ENCODE results near the gene FN3KRP. TPM values are rescaled to one million over a fixed set of nuclear protein-coding genes. Genes with fewer than 3 reads are reported as not detected.

FN3KRP gene
- total RNA-seq, 2 donors from 2014 or later = 26.1 to 28.3 TPM

GRCh38 chr17:82687871-82688270 is 28.6 kb upstream of the FN3KRP start:
- no peaks in the 10 kb centered on the region for H3K9me3 ChIP-seq
- H3K36me3 ChIP-seq = no peaks in the 10 kb centered on the region
- no peaks in the 10 kb centered on the region for H3K27me3 ChIP-seq (replicated peaks; ENCODE audit: insufficient read depth)
- intact Hi-C loops (cut with DNase I) = no loop called here
- DNase-seq (ENCODE audit: low spot score) = no peak
- WGBS = 79% methylated on average over 9 of the region's 9 CpGs
- peak overlapping the region; percentile 64 to 70 for H3K27ac ChIP-seq
- H3K4me3 ChIP-seq = no peak overlapping the region
- no peak for TF ChIP-seq POLR2AphosphoS5 (IDR thresholded peaks at IDR 0.05)
- TF ChIP-seq CTCF (IDR thresholded peaks at IDR 0.05) = no peak
- TF ChIP-seq POLR2A (IDR thresholded peaks at IDR 0.05) = no peak
- H3K4me1 ChIP-seq (replicated peaks) = peaks cover 4% of the 10 kb centered on the region

GRCh38 chr17:82689077-82689476 is 27.4 kb upstream of the FN3KRP start:
- Histone ChIP-seq H3K27me3 (replicated peaks; ENCODE audit: insufficient read depth) (no peaks in the 10 kb centered on the region), H3K4me1 (replicated peaks) (peaks cover 4% of the 10 kb centered on the region), H3K27ac (no peak overlapping the region), H3K4me3 (no peak overlapping the region), H3K9me3 (no peaks in the 10 kb centered on the region), H3K36me3 (no peaks in the 10 kb centered on the region)
- no peak for DNase-seq (ENCODE audit: low spot score)
- WGBS = 87% methylated on average over 8 of the region's 8 CpGs
- intact Hi-C loops (cut with DNase I) = no loop called here
- TF ChIP-seq CTCF (IDR thresholded peaks at IDR 0.05) = no peak
- no peak for TF ChIP-seq POLR2AphosphoS5 (IDR thresholded peaks at IDR 0.05)
- no peak for TF ChIP-seq POLR2A (IDR thresholded peaks at IDR 0.05)

- intact Hi-C loops (cut with DNase I) = no loop called here
These were observed 25.6 kb upstream of the FN3KRP start for GRCh38 chr17:82690786-82691489.

GRCh38 chr17:82691714-82692113 is 24.8 kb upstream of the FN3KRP start:
- Histone ChIP-seq H3K4me1 (replicated peaks) (peaks cover 4% of the 10 kb centered on the region), H3K4me3 (no peak overlapping the region), H3K27ac (no peak overlapping the region), H3K9me3 (no peaks in the 10 kb centered on the region), H3K36me3 (no peaks in the 10 kb centered on the region), H3K27me3 (replicated peaks; ENCODE audit: insufficient read depth) (no peaks in the 10 kb centered on the region)
- 87% methylated on average over 13 of the region's 17 CpGs for WGBS
- TF ChIP-seq POLR2AphosphoS5 (IDR thresholded peaks at IDR 0.05) (no peak), CTCF (IDR thresholded peaks at IDR 0.05) (no peak), POLR2A (IDR thresholded peaks at IDR 0.05) (no peak)
- intact Hi-C loops (cut with DNase I) = no loop called here
- no peak for DNase-seq (ENCODE audit: low spot score)

More at GRCh38 chr17:82690786-82691489, 25.6 kb upstream of the FN3KRP start:
- TF ChIP-seq POLR2AphosphoS5 (IDR thresholded peaks at IDR 0.05) = no peak
- no peak for TF ChIP-seq CTCF (IDR thresholded peaks at IDR 0.05)
- no peak for TF ChIP-seq POLR2A (IDR thresholded peaks at IDR 0.05)
- Histone ChIP-seq H3K27ac (no peak overlapping the region), H3K4me3 (no peak overlapping the region), H3K36me3 (no peaks in the 10 kb centered on the region), H3K9me3 (no peaks in the 10 kb centered on the region), H3K27me3 (replicated peaks; ENCODE audit: insufficient read depth) (no peaks in the 10 kb centered on the region), H3K4me1 (replicated peaks) (peaks cover 4% of the 10 kb centered on the region)
- WGBS = 76% methylated on average over 18 of the region's 18 CpGs
- no peak for DNase-seq (ENCODE audit: low spot score)

GRCh38 chr17:82692268-82692667 is 24.2 kb upstream of the FN3KRP start:
- Histone ChIP-seq H3K4me3 (no peak overlapping the region), H3K27me3 (replicated peaks; ENCODE audit: insufficient read depth) (no peaks in the 10 kb centered on the region), H3K36me3 (no peaks in the 10 kb centered on the region), H3K27ac (no peak overlapping the region), H3K9me3 (no peaks in the 10 kb centered on the region), H3K4me1 (replicated peaks) (peaks cover 5% of the 10 kb centered on the region)
- intact Hi-C loops (cut with DNase I) = no loop called here
- TF ChIP-seq POLR2A (IDR thresholded peaks at IDR 0.05) (no peak), POLR2AphosphoS5 (IDR thresholded peaks at IDR 0.05) (no peak), CTCF (IDR thresholded peaks at IDR 0.05) (no peak)
- 79% methylated on average over 8 of the region's 16 CpGs for WGBS
- DNase-seq (ENCODE audit: low spot score) = no peak
